Measurements from ENCODE around the gene CX3CR1. TPM values are rescaled to one million over a fixed set of nuclear protein-coding genes. Genes with fewer than 3 reads are reported as not detected.

The CX3CR1 gene
- total and polyA plus RNA-seq, 10 of the 15 experiments (the other 5 are each of a cell fraction or from before 2014, with no cell fraction given), result 0.05 to 0.53 (median 0.15) TPM

DNA sequence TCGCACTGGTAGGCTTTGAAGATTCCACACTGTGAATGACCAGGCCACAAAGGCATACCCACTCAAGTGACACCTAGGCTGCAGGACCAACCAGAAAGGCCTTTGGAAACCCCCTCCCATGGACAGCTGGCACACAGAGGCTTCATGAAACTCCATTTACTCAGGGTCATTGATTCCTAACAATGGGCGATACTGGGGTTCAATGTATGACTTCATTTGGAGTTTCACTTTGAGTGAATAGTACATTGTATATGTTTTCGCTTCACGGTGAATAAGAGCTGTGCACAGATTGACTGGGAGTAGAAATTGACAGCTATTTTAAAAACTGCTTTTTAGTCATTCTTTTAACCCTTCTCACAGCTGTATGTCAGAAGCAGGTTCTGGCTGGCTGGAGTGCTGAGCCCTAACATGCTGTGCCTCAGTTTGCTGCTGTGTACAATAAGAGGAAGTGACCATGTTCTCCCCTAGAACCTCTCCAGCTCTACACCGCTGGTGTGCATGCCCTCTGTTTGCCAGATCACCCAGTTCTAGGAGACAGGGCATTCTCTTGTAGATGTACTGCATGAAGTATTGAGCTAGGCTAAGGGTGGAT lies 15.4 kb upstream of the CX3CR1 start (continued):
- TF ChIP-seq TCF7 (IDR thresholded peaks at IDR 0.05; ENCODE audit: borderline replicate concordance) (0 out of 2 replicates have a peak, but pooled peaks have one; percentile 32), DPF2 (IDR thresholded peaks at IDR 0.05) (peak; percentile 97), IKZF2 (IDR thresholded peaks at IDR 0.05) (peak; percentile 93), TCF12 (IDR thresholded peaks at IDR 0.05; ENCODE audit: low read depth, low read length) (peak; percentile 92), PAX5 (IDR thresholded peaks at IDR 0.05; ENCODE audit: borderline replicate concordance, low read depth, low read length) (peak; percentile 91; the same call in 1 of the 2 replicates), CREM (IDR thresholded peaks at IDR 0.05; ENCODE audit: low read depth) (peak; percentile 85), GABPA (IDR thresholded peaks at IDR 0.05; ENCODE audit: low read depth) (peak; percentile 63; the same call in 1 of the 2 replicates), MEF2B (IDR thresholded peaks at IDR 0.05; ENCODE audit: partially characterized antibody, poor library complexity, severe bottlenecking) (peak; percentile 54), EP300 (IDR thresholded peaks at IDR 0.05; ENCODE audit: borderline replicate concordance in 1 of 2, control insufficient read depth in 1 of 2, low read depth in 2 of 2, low read length in 2 of 2) (peak; percentile 91 to 94), IKZF1 (conservative IDR thresholded peaks at IDR 0.05) (peak; percentile 89), NR2C2 (IDR thresholded peaks at IDR 0.05; ENCODE audit: borderline replicate concordance, control insufficient read depth, insufficient read length, low read depth) (no peak), JUNB (IDR thresholded peaks at IDR 0.05) (peak; percentile 97), BHLHE40 (IDR thresholded peaks at IDR 0.05; ENCODE audit: borderline replicate concordance in 1 of 2, low read depth in 2 of 2, low read length in 1 of 2) (peak; percentile 50 to 69), CBFB (IDR thresholded peaks at IDR 0.05; ENCODE audit: low read depth) (peak; percentile 49; the same call in 1 of the 2 replicates), MTA3 (IDR thresholded peaks at IDR 0.05; ENCODE audit: borderline replicate concordance, low read length) (peak; percentile 89; the same call in 1 of the 2 replicates), SMAD1 (IDR thresholded peaks at IDR 0.05; ENCODE audit: low read depth, partially characterized antibody) (peak; percentile 32), KAT2A (conservative IDR thresholded peaks at IDR 0.05; ENCODE audit: control insufficient read depth, low read depth, low read length) (no peak), NR2C1 (IDR thresholded peaks at IDR 0.05) (peak; percentile 85), GATAD2B (conservative IDR thresholded peaks at IDR 0.05; ENCODE audit: low read depth) (peak; percentile 76), TCF3 (IDR thresholded peaks at IDR 0.05; ENCODE audit: borderline replicate concordance, insufficient read depth, low read depth, low read length) (peak; percentile 37; the same call in 1 of the 2 replicates), ATF2 (IDR thresholded peaks at IDR 0.05; ENCODE audit: low read length) (peak; percentile 98), ZZZ3 (IDR thresholded peaks at IDR 0.05; ENCODE audit: control insufficient read depth, insufficient read length, low read depth) (no peak)
- TF ChIP-seq, protein P1, sequence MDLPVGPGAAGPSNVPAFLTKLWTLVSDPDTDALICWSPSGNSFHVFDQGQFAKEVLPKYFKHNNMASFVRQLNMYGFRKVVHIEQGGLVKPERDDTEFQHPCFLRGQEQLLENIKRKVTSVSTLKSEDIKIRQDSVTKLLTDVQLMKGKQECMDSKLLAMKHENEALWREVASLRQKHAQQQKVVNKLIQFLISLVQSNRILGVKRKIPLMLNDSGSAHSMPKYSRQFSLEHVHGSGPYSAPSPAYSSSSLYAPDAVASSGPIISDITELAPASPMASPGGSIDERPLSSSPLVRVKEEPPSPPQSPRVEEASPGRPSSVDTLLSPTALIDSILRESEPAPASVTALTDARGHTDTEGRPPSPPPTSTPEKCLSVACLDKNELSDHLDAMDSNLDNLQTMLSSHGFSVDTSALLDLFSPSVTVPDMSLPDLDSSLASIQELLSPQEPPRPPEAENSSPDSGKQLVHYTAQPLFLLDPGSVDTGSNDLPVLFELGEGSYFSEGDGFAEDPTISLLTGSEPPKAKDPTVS (IDR thresholded peaks at IDR 0.05; ENCODE audit: low read depth, low read length), result no peak
- TF ChIP-seq, protein P2, sequence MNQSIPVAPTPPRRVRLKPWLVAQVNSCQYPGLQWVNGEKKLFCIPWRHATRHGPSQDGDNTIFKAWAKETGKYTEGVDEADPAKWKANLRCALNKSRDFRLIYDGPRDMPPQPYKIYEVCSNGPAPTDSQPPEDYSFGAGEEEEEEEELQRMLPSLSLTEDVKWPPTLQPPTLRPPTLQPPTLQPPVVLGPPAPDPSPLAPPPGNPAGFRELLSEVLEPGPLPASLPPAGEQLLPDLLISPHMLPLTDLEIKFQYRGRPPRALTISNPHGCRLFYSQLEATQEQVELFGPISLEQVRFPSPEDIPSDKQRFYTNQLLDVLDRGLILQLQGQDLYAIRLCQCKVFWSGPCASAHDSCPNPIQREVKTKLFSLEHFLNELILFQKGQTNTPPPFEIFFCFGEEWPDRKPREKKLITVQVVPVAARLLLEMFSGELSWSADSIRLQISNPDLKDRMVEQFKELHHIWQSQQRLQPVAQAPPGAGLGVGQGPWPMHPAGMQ (IDR thresholded peaks at IDR 0.05; ENCODE audit: borderline replicate concordance), result no peak
- TF ChIP-seq, protein P3, sequence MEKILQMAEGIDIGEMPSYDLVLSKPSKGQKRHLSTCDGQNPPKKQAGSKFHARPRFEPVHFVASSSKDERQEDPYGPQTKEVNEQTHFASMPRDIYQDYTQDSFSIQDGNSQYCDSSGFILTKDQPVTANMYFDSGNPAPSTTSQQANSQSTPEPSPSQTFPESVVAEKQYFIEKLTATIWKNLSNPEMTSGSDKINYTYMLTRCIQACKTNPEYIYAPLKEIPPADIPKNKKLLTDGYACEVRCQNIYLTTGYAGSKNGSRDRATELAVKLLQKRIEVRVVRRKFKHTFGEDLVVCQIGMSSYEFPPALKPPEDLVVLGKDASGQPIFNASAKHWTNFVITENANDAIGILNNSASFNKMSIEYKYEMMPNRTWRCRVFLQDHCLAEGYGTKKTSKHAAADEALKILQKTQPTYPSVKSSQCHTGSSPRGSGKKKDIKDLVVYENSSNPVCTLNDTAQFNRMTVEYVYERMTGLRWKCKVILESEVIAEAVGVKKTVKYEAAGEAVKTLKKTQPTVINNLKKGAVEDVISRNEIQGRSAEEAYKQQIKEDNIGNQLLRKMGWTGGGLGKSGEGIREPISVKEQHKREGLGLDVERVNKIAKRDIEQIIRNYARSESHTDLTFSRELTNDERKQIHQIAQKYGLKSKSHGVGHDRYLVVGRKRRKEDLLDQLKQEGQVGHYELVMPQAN (conservative IDR thresholded peaks at IDR 0.05), result peak; percentile 26; the same call in 1 of the 2 replicates
